Neural progenitor cell (in vitro differentiated cells): Measurements from ENCODE around the gene ANGEL2. TPM values are rescaled to one million over a fixed set of nuclear protein-coding genes. Genes with fewer than 3 reads are reported as not detected.

ENCODE experiments used
- DNase-seq: peaks from one replicate; pipeline ENCODE4 v3.0.0-alpha.2; 2016; ENCODE audit warnings: low spot score
- H2AFZ ChIP-seq: fragments of 200-600 bp; sonication (generic); replicated peaks from 2 replicates; pipeline ENCODE4 v1.6.1; 2016; ENCODE audit warnings: antibody characterized with exemption
- H3F3A ChIP-seq: fragments of 200-600 bp; sonication (generic); 2 replicates; pipeline ENCODE4 v1.6.1; 2016; ENCODE audit warnings: antibody characterized with exemption, low read depth
- H3K27ac ChIP-seq: fragments of 200-600 bp; sonication (generic); 2 replicates; pipeline ENCODE4 v1.5.1; 2016; ENCODE audit warnings: mild to moderate bottlenecking
- H3K27me3 ChIP-seq: fragments of 200-600 bp; sonication (generic); 2 replicates; pipeline ENCODE4 v1.6.1; 2016; ENCODE audit warnings: mild to moderate bottlenecking, moderate library complexity
- H3K36me3 ChIP-seq: fragments of 200-600 bp; sonication (generic); 2 replicates; pipeline ENCODE4 v1.5.1; 2016
- H3K4me1 ChIP-seq: fragments of 200-600 bp; sonication (generic); 2 replicates; pipeline ENCODE4 v1.6.1; 2016; ENCODE audit warnings: mixed run types
- H3K4me2 ChIP-seq: fragments of 200-600 bp; sonication (generic); 2 replicates; pipeline ENCODE4 v1.6.1; 2016
- H3K4me3 ChIP-seq: fragments of 200-600 bp; sonication (generic); 2 replicates; pipeline ENCODE4 v1.5.1; 2016
- H3K79me2 ChIP-seq: fragments of 200-600 bp; sonication (generic); 2 replicates; pipeline ENCODE4 v1.6.1; 2016; ENCODE audit warnings: low read depth
- H3K9ac ChIP-seq: fragments of 200-600 bp; sonication (generic); 2 replicates; pipeline ENCODE4 v1.6.1; 2016
- H3K9me3 ChIP-seq: fragments of 200-600 bp; sonication (generic); 2 replicates; pipeline ENCODE4 v1.5.1; 2016; ENCODE audit warnings: low read depth
- H4K20me1 ChIP-seq: fragments of 200-600 bp; sonication (generic); 2 replicates; pipeline ENCODE4 v1.6.1; 2016; ENCODE audit warnings: low read depth
- H3K27ac Mint-ChIP-seq: 3 replicates; pipeline ENCODE4 v1.8.0; 2021; ENCODE audit warnings: mixed read lengths
- H3K27me3 Mint-ChIP-seq: 2 replicates; pipeline ENCODE4 v1.8.0; 2022; ENCODE audit warnings: low read depth, mild to moderate bottlenecking, inconsistent platforms, moderate library complexity, mixed read lengths; ENCODE audit not compliant: insufficient read depth
- H3K36me3 Mint-ChIP-seq: 3 replicates; pipeline ENCODE4 v1.8.0; 2021; ENCODE audit warnings: mixed read lengths
- H3K4me1 Mint-ChIP-seq: 3 replicates; pipeline ENCODE4 v1.8.0; 2021; ENCODE audit warnings: mixed read lengths
- H3K4me3 Mint-ChIP-seq: 3 replicates; pipeline ENCODE4 v1.8.0; 2021; ENCODE audit warnings: mild to moderate bottlenecking, moderate library complexity, mixed read lengths
- H3K9me3 Mint-ChIP-seq: 3 replicates; pipeline ENCODE4 v1.8.0; 2020; ENCODE audit warnings: mixed read lengths
- CTCF ChIP-seq: fragments of 200-600 bp; sonication (generic); IDR thresholded peaks from 2 replicates; pipeline ENCODE4 v1.5.1; 2017; ENCODE audit warnings: antibody characterized with exemption, mild to moderate bottlenecking
- EZH2 ChIP-seq: fragments of 200-600 bp; sonication (generic); IDR thresholded peaks from 2 replicates; pipeline ENCODE4 v1.6.1; 2017; ENCODE audit warnings: antibody characterized with exemption, mild to moderate bottlenecking, moderate library complexity
- EZH2phosphoT487 ChIP-seq: fragments of 200-600 bp; sonication (generic); IDR thresholded peaks from 2 replicates; pipeline ENCODE4 v1.6.1; 2017; ENCODE audit warnings: antibody characterized with exemption
- total RNA-seq: library from RNA; depleted of rRNA; stranded (reverse); fragments of >200 nt; gene quantifications from 2 replicates; pipeline ENCODE4 v1.2.3, GENCODE V29; 2015; ENCODE audit warnings: low replicate concordance

ANGEL2 gene
- total RNA-seq, 1 donor from 2014 or later = 101 TPM

- Mint-ChIP-seq H3K4me3 (no peak overlapping the region), H3K4me1 (peaks cover 28% of the 10 kb centered on the region), H3K36me3 (peaks cover 22% of the 10 kb centered on the region), H3K27ac (peak overlapping the region; percentile 27), H3K27me3 (peaks cover 5% of the 10 kb centered on the region), H3K9me3 (no peaks in the 10 kb centered on the region)
- Histone ChIP-seq H3K27ac (no peak overlapping the region), H3F3A (peaks cover 12% of the 10 kb centered on the region), H3K4me1 (peaks cover 22% of the 10 kb centered on the region), H3K9me3 (no peaks in the 10 kb centered on the region), H3K4me3 (no peak overlapping the region), H3K4me2 (no peak overlapping the region), H3K36me3 (no peaks in the 10 kb centered on the region), H4K20me1 (no peaks in the 10 kb centered on the region), H3K79me2 (no peaks in the 10 kb centered on the region), H3K27me3 (no peaks in the 10 kb centered on the region), H2AFZ (no peak overlapping the region), H3K9ac (no peak overlapping the region)
- DNase-seq = no peak
- no peak for TF ChIP-seq CTCF
- TF ChIP-seq EZH2 = no peak
- TF ChIP-seq EZH2phosphoT487 = no peak
Observed at GRCh38 chr1:212976586-212976985, 39.1 kb downstream of the ANGEL2 start.

- Histone ChIP-seq H3K4me3 (no peak overlapping the region), H3K27ac (no peak overlapping the region), H2AFZ (no peak overlapping the region), H3K9ac (no peak overlapping the region), H3K79me2 (no peaks in the 10 kb centered on the region), H4K20me1 (no peaks in the 10 kb centered on the region), H3K4me1 (peaks cover 11% of the 10 kb centered on the region), H3K9me3 (no peaks in the 10 kb centered on the region), H3K36me3 (no peaks in the 10 kb centered on the region), H3F3A (peaks cover 7% of the 10 kb centered on the region), H3K4me2 (no peak overlapping the region), H3K27me3 (no peaks in the 10 kb centered on the region)
- Mint-ChIP-seq H3K27me3 (peaks cover 5% of the 10 kb centered on the region), H3K4me1 (peaks cover 18% of the 10 kb centered on the region), H3K9me3 (no peaks in the 10 kb centered on the region), H3K27ac (no peak overlapping the region), H3K4me3 (no peak overlapping the region), H3K36me3 (peaks cover 22% of the 10 kb centered on the region)
- no peak for DNase-seq
- TF ChIP-seq EZH2 = no peak
- TF ChIP-seq EZH2phosphoT487 = no peak
- no peak for TF ChIP-seq CTCF
Observed at GRCh38 chr1:212975111-212975918, 40.4 kb downstream of the ANGEL2 start.

- H3K36me3 ChIP-seq = no peaks in the 10 kb centered on the region
- H2AFZ ChIP-seq = no peak overlapping the region
- H3K79me2 ChIP-seq = no peaks in the 10 kb centered on the region
- Mint-ChIP-seq H3K4me1 (peaks cover 17% of the 10 kb centered on the region), H3K36me3 (peaks cover 27% of the 10 kb centered on the region), H3K9me3 (no peaks in the 10 kb centered on the region), H3K27me3 (peaks cover 5% of the 10 kb centered on the region), H3K27ac (no peak overlapping the region), H3K4me3 (no peak overlapping the region)
- TF ChIP-seq CTCF (no peak), EZH2 (no peak), EZH2phosphoT487 (no peak)
- H3K9ac ChIP-seq = no peak overlapping the region
- H3K4me2 ChIP-seq = no peak overlapping the region
- H3K4me1 ChIP-seq = peaks cover 5% of the 10 kb centered on the region
- H3K27me3 ChIP-seq = no peaks in the 10 kb centered on the region
- H4K20me1 ChIP-seq = no peaks in the 10 kb centered on the region
- no peaks in the 10 kb centered on the region for H3K9me3 ChIP-seq
- H3K4me3 ChIP-seq = no peak overlapping the region
- peaks cover 1% of the 10 kb centered on the region for H3F3A ChIP-seq
- no peak overlapping the region for H3K27ac ChIP-seq
- DNase-seq = no peak
Observed at GRCh38 chr1:212974711-212975110, 41.0 kb downstream of the ANGEL2 start.
